ENCODE measurements around the gene ARHGAP18.

GRCh38 chr6:129675669-129676472 is 34.1 kb downstream of the ARHGAP18 start:
- TF ChIP-seq EZH2 (IDR thresholded peaks at IDR 0.05; ENCODE audit: insufficient read depth, poor library complexity, severe bottlenecking) = no peak
- no peak for TF ChIP-seq EZH2phosphoT487 (IDR thresholded peaks at IDR 0.05; ENCODE audit: insufficient read depth, low read depth)
